Gastroesophageal sphincter (tissue), 3 donors: ENCODE results near the gene OMP.

Experiments used
- EP300 ChIP-seq: sonication (generic); formaldehyde crosslinking; IDR thresholded peaks from one replicate; pipeline ENCODE4 v1.6.1; 2017; ENCODE audit warnings: antibody characterized with exemption, mild to moderate bottlenecking
- POLR2A ChIP-seq, 2 donors: fragments of 450-650 bp; IDR thresholded peaks; one replicate each; pipeline ENCODE4 v1.6.1; 2017; ENCODE audit warnings: antibody characterized with exemption in 2 of 2, mild to moderate bottlenecking in 2 of 2, moderate library complexity in 1 of 2
- TF ChIP-seq, protein P1 (sequence below), 4 experiments: fragments of 200-600 bp in 2 of 4; fragments of 450-650 bp in 2 of 4; sonication (generic) in 1 of 4; IDR thresholded peaks; one replicate each; pipeline ENCODE4 v1.5.1; 2017 to 2019; ENCODE audit warnings: antibody characterized with exemption in 4 of 4, mild to moderate bottlenecking in 2 of 4, moderate library complexity in 2 of 4

DNA sequence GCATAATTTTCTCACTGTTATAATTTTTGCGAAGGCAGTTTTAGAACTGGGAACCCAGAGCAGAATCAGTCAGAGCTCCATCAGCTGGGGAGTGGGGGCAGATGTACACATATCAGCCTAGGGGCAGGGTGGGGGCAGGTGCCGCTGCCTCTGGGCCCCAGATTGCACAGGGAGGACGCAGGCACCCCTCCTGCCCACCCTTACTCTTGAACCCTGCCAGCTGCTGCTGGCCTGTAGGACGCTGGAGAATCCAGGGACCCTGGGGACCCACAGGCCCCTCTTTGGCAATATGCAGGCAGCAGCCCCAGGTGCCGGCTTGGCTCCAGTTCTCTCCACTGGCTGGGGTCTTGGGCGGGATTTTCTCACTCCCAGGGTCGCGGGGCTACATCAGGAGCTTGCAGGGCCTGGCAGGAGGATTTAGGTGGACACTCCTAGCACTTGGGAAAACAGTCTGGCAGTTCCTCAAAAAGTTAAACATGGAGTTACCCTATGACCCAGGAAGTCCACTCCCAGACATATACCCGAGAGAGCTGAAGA is 44.6 kb upstream of the OMP start:
- TF ChIP-seq, protein P1, sequence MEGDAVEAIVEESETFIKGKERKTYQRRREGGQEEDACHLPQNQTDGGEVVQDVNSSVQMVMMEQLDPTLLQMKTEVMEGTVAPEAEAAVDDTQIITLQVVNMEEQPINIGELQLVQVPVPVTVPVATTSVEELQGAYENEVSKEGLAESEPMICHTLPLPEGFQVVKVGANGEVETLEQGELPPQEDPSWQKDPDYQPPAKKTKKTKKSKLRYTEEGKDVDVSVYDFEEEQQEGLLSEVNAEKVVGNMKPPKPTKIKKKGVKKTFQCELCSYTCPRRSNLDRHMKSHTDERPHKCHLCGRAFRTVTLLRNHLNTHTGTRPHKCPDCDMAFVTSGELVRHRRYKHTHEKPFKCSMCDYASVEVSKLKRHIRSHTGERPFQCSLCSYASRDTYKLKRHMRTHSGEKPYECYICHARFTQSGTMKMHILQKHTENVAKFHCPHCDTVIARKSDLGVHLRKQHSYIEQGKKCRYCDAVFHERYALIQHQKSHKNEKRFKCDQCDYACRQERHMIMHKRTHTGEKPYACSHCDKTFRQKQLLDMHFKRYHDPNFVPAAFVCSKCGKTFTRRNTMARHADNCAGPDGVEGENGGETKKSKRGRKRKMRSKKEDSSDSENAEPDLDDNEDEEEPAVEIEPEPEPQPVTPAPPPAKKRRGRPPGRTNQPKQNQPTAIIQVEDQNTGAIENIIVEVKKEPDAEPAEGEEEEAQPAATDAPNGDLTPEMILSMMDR (IDR thresholded peaks at IDR 0.05): no peak
- TF ChIP-seq POLR2A (IDR thresholded peaks at IDR 0.05) (no peak), EP300 (no peak)
